Measurements from ENCODE around the gene TAPBP.

Gene TAPBP

GRCh38 chr6:33312361-33313104 is 1.3 kb downstream of the TAPBP start:
- H3K9ac ChIP-seq (ENCODE audit: low read length) = peak overlapping the region; percentile 89
- peak overlapping the region; percentile 97 for H3K4me2 ChIP-seq (ENCODE audit: low read depth, low read length, poor library complexity, severe bottlenecking)
- no peak for TF ChIP-seq EZH2phosphoT487 (conservative IDR thresholded peaks at IDR 0.05; ENCODE audit: low read length)
- peak; percentile 21 for TF ChIP-seq CTCF (IDR thresholded peaks at IDR 0.05; ENCODE audit: insufficient read depth, low read length, poor library complexity, severe bottlenecking)
- H2AFZ ChIP-seq (ENCODE audit: low read depth, low read length, severe bottlenecking) = peak overlapping the region; percentile 37
- peaks cover 50% of the 10 kb centered on the region for H3F3A ChIP-seq (ENCODE audit: insufficient read depth)
- no peaks in the 10 kb centered on the region for H3K9me3 ChIP-seq (ENCODE audit: insufficient read depth, low read length)
- H3K27ac ChIP-seq (ENCODE audit: low read depth, low read length) = peak overlapping the region; percentile 94
- no peaks in the 10 kb centered on the region for H4K20me1 ChIP-seq (ENCODE audit: low read depth, low read length)
- no peaks in the 10 kb centered on the region for H3K27me3 ChIP-seq (ENCODE audit: low read length)
- H3K79me2 ChIP-seq (ENCODE audit: insufficient read depth, low read length) = peaks cover 50% of the 10 kb centered on the region
- peak overlapping the region; percentile 95 for H3K4me3 ChIP-seq (ENCODE audit: insufficient read depth, low read length, poor library complexity, severe bottlenecking)
- H3K36me3 ChIP-seq (ENCODE audit: low read length) = peaks cover 2% of the 10 kb centered on the region; the same call in 1 of the 2 replicates
- H3K9me2 ChIP-seq (replicated peaks; ENCODE audit: insufficient read depth, low read length) = no peaks in the 10 kb centered on the region

- no peaks in the 10 kb centered on the region for H3K9me2 ChIP-seq (replicated peaks; ENCODE audit: insufficient read depth, low read length)
- H2AFZ ChIP-seq (ENCODE audit: low read depth, low read length, severe bottlenecking) = no peak overlapping the region
- no peaks in the 10 kb centered on the region for H3K9me3 ChIP-seq (ENCODE audit: insufficient read depth, low read length)
- H3K27ac ChIP-seq (ENCODE audit: low read depth, low read length) = no peak overlapping the region
- H3K4me3 ChIP-seq (ENCODE audit: insufficient read depth, low read length, poor library complexity, severe bottlenecking) = no peak overlapping the region
- H4K20me1 ChIP-seq (ENCODE audit: low read depth, low read length) = no peaks in the 10 kb centered on the region
- H3K9ac ChIP-seq (ENCODE audit: low read length) = no peak overlapping the region
- peaks cover 11% of the 10 kb centered on the region; the same call in 1 of the 2 replicates for H3K36me3 ChIP-seq (ENCODE audit: low read length)
- peaks cover 55% of the 10 kb centered on the region for H3K79me2 ChIP-seq (ENCODE audit: insufficient read depth, low read length)
- no peaks in the 10 kb centered on the region for H3K27me3 ChIP-seq (ENCODE audit: low read length)
- peaks cover 20% of the 10 kb centered on the region for H3F3A ChIP-seq (ENCODE audit: insufficient read depth)
- H3K4me2 ChIP-seq (ENCODE audit: low read depth, low read length, poor library complexity, severe bottlenecking) = no peak overlapping the region
- TF ChIP-seq EZH2phosphoT487 (conservative IDR thresholded peaks at IDR 0.05; ENCODE audit: low read length) (no peak), CTCF (IDR thresholded peaks at IDR 0.05; ENCODE audit: insufficient read depth, low read length, poor library complexity, severe bottlenecking) (no peak)
Measured at GRCh38 chr6:33306356-33306755, 7.5 kb downstream of the TAPBP start.

- peaks cover 24% of the 10 kb centered on the region for H3F3A ChIP-seq (ENCODE audit: insufficient read depth)
- no peak overlapping the region for H3K27ac ChIP-seq (ENCODE audit: low read depth, low read length)
- H3K9ac ChIP-seq (ENCODE audit: low read length) = no peak overlapping the region
- H3K4me2 ChIP-seq (ENCODE audit: low read depth, low read length, poor library complexity, severe bottlenecking) = no peak overlapping the region
- H3K9me2 ChIP-seq (replicated peaks; ENCODE audit: insufficient read depth, low read length) = no peaks in the 10 kb centered on the region
- H3K4me3 ChIP-seq (ENCODE audit: insufficient read depth, low read length, poor library complexity, severe bottlenecking) = no peak overlapping the region
- peaks cover 11% of the 10 kb centered on the region; the same call in 1 of the 2 replicates for H3K36me3 ChIP-seq (ENCODE audit: low read length)
- H3K79me2 ChIP-seq (ENCODE audit: insufficient read depth, low read length) = peaks cover 52% of the 10 kb centered on the region
- no peaks in the 10 kb centered on the region for H4K20me1 ChIP-seq (ENCODE audit: low read depth, low read length)
- no peaks in the 10 kb centered on the region for H3K9me3 ChIP-seq (ENCODE audit: insufficient read depth, low read length)
- no peaks in the 10 kb centered on the region for H3K27me3 ChIP-seq (ENCODE audit: low read length)
- TF ChIP-seq CTCF (IDR thresholded peaks at IDR 0.05; ENCODE audit: insufficient read depth, low read length, poor library complexity, severe bottlenecking) (no peak), EZH2phosphoT487 (conservative IDR thresholded peaks at IDR 0.05; ENCODE audit: low read length) (no peak)
- H2AFZ ChIP-seq (ENCODE audit: low read depth, low read length, severe bottlenecking) = no peak overlapping the region
Measured at GRCh38 chr6:33305052-33305451, 8.8 kb downstream of the TAPBP start.

Measured in SU-DHL-6 (cell line).